PFSK-1 (cell line): ENCODE results near the gene ZNF407.

Source experiments
- FOXP2 ChIP-seq: optimal IDR thresholded peaks from 2 replicates; pipeline ENCODE3; 2011; ENCODE audit warnings: borderline replicate concordance, control low read depth, inconsistent platforms; ENCODE audit not compliant: insufficient read depth; ENCODE audit errors: extremely low read length, extremely low read depth
- POLR2AphosphoS5 ChIP-seq: IDR thresholded peaks from 2 replicates; pipeline ENCODE4 v1.6.1; 2012; ENCODE audit warnings: low read depth, mild to moderate bottlenecking, control low read depth, low read length, moderate library complexity
- REST ChIP-seq, 2 experiments: IDR thresholded peaks; 2 replicates each; pipeline versions ENCODE4 v1.6.1 to v1.8.0; 2011 to 2012; ENCODE audit warnings: low read depth in 2 of 2, low read length in 2 of 2, control low read depth in 1 of 2, inconsistent platforms in 1 of 2, mild to moderate bottlenecking in 1 of 2, moderate library complexity in 1 of 2; ENCODE audit not compliant: insufficient read depth in 1 of 2
- SIN3A ChIP-seq: IDR thresholded peaks from 2 replicates; pipeline ENCODE4 v1.6.1; 2012; ENCODE audit warnings: mild to moderate bottlenecking, low read length, moderate library complexity, borderline replicate concordance; ENCODE audit not compliant: insufficient read depth
- TAF1 ChIP-seq: IDR thresholded peaks from 2 replicates; pipeline ENCODE4 v1.6.1; 2012; ENCODE audit warnings: low read length, control low read depth, borderline replicate concordance; ENCODE audit not compliant: insufficient read depth

ZNF407 gene

GRCh38 chr18:74897971-74898657, 300.4 kb downstream of the ZNF407 start:
- TF ChIP-seq TAF1 (no peak), SIN3A (no peak), FOXP2 (no peak), REST (IDR thresholded peaks at IDR 0.05; ENCODE audit: insufficient read depth in 1 of 2, low read depth in 2 of 2, low read length in 2 of 2) (no peak), POLR2AphosphoS5 (no peak)

- TF ChIP-seq SIN3A: no peak
These were observed 301.3 kb downstream of the ZNF407 start for GRCh38 chr18:74898965-74899364.

- TF ChIP-seq SIN3A: no peak
- TF ChIP-seq REST (IDR thresholded peaks at IDR 0.05; ENCODE audit: insufficient read depth in 1 of 2, low read depth in 2 of 2, low read length in 2 of 2): no peak
- no peak for TF ChIP-seq POLR2AphosphoS5
These were observed 301.9 kb downstream of the ZNF407 start for GRCh38 chr18:74899554-74899953.

GRCh38 chr18:74901362-74902146, 303.9 kb downstream of the ZNF407 start:
- no peak for TF ChIP-seq POLR2AphosphoS5

GRCh38 chr18:74902147-74902455, 304.4 kb downstream of the ZNF407 start:
- TF ChIP-seq SIN3A (no peak), TAF1 (no peak), FOXP2 (no peak), REST (IDR thresholded peaks at IDR 0.05; ENCODE audit: insufficient read depth in 1 of 2, low read depth in 2 of 2, low read length in 2 of 2) (no peak), POLR2AphosphoS5 (no peak)

- no peak for TF ChIP-seq FOXP2
- no peak for TF ChIP-seq REST (IDR thresholded peaks at IDR 0.05; ENCODE audit: insufficient read depth in 1 of 2, low read depth in 2 of 2, low read length in 2 of 2)
- TF ChIP-seq SIN3A: no peak
- TF ChIP-seq POLR2AphosphoS5: no peak
- TF ChIP-seq TAF1: no peak
These were observed 307.6 kb downstream of the ZNF407 start for GRCh38 chr18:74905247-74905646.
